Activated CD4-positive, alpha-beta T cell treated with anti-CD3 and anti-CD28 coated beads, Interleukin-10, Interleukin-2, amounts not matched to agents 100 ng/mL and 50 ng/mL, durations not matched to agents 16 hours and 8 hours (primary cell): ENCODE measurements around the gene AKAP6.

ENCODE experiments used
- DNase-seq: peaks from one replicate; pipeline ENCODE4 v3.0.0-alpha.2; 2020

The AKAP6 gene

DNA sequence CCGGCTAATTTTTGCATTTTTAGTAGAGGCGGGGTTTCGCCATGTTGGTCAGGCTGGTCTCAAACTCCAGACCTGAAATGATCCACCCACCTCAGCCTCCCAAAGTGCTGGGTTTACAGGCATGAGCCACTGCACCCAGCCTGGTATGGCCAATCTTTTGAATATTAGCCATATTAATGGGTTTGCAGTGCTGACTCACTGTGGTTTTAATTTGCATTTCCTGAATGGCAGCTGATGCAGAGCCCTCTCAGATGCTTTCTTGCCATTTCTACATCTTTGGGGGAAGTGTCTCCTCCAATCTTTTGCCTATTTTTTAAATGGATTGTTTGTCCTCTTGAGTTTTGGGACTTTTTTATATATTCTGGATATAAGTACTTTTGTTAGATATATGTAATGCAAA, 554.1 kb downstream of the AKAP6 start:
- DNase-seq = no peak
